HEK293 (cell line): ENCODE measurements around the gene PRMT7.

Experiments used
- CTCF ChIA-PET: fragments of 350-600 bp; formaldehyde crosslinking; extraction: SDS; loops from one replicate; lab custom pipeline; 2021; ENCODE audit warnings: antibody characterized with exemption; lab: Yijun Ruan, JAX
- POLR2A ChIA-PET: fragments of 300-600 bp; formaldehyde crosslinking; extraction: SDS; loops from one replicate; lab custom pipeline; 2020; ENCODE audit warnings: antibody characterized with exemption, inconsistent platforms; lab: Yijun Ruan, JAX
- H3K27ac ChIP-seq: fragments of 200-500 bp; sonication (Bioruptor generic); 2 replicates; pipeline ENCODE4 v1.5.1; 2014; ENCODE audit warnings: low read depth, low read length, control low read depth, inconsistent platforms; ENCODE audit errors: extremely low read depth
- H3K36me3 ChIP-seq, 2 experiments: fragments of 200-500 bp in 1 of 2; sonication (Bioruptor generic) in 1 of 2; 1 replicate in 1 of 2; 2 replicates in 1 of 2; pipeline ENCODE4 v1.5.1; 2014 to 2017; ENCODE audit warnings: inconsistent platforms in 2 of 2, low read length in 2 of 2; ENCODE audit not compliant: control insufficient read depth in 2 of 2, insufficient read depth in 1 of 2
- H3K4me1 ChIP-seq: fragments of 200-500 bp; sonication (Bioruptor generic); 2 replicates; pipeline ENCODE4 v1.5.1; 2014; ENCODE audit warnings: mild to moderate bottlenecking, low read length, inconsistent platforms; ENCODE audit not compliant: control insufficient read depth, insufficient read depth
- H3K4me3 ChIP-seq: 2 replicates; pipeline ENCODE4 v1.5.1; 2011; ENCODE audit warnings: low read depth, mild to moderate bottlenecking, control low read depth, low read length, moderate library complexity
- H3K9me3 ChIP-seq: fragments of 200-500 bp; sonication (Bioruptor generic); 2 replicates; pipeline ENCODE4 v1.5.1; 2014; ENCODE audit warnings: low read depth, low read length, inconsistent platforms; ENCODE audit not compliant: control insufficient read depth, insufficient read depth
- PATZ1 ChIP-seq: fragments of 450-650 bp; formaldehyde crosslinking; IDR thresholded peaks from 2 replicates; pipeline ENCODE4 v1.5.1; 2016; ENCODE audit warnings: missing biosample characterization, missing genetic modification characterization
- ZNF140 ChIP-seq: fragments of 450-650 bp; formaldehyde crosslinking; IDR thresholded peaks from 2 replicates; pipeline ENCODE4 v1.5.1; 2016; ENCODE audit warnings: missing biosample characterization, missing genetic modification characterization
- ZNF184 ChIP-seq: fragments of 450-650 bp; IDR thresholded peaks from 2 replicates; pipeline ENCODE4 v1.5.1; 2018; ENCODE audit warnings: missing biosample characterization, mild to moderate bottlenecking, missing genetic modification characterization
- ZNF211 ChIP-seq: fragments of 450-650 bp; formaldehyde crosslinking; IDR thresholded peaks from 2 replicates; pipeline ENCODE4 v1.5.1; 2016; ENCODE audit warnings: low read depth, missing biosample characterization, missing genetic modification characterization
- ZNF404 ChIP-seq: fragments of 450-650 bp; formaldehyde crosslinking; IDR thresholded peaks from 2 replicates; pipeline ENCODE4 v1.5.1; 2017; ENCODE audit warnings: missing biosample characterization, missing genetic modification characterization
- ZNF501 ChIP-seq: fragments of 450-650 bp; formaldehyde crosslinking; IDR thresholded peaks from 2 replicates; pipeline ENCODE4 v1.5.1; 2016; ENCODE audit warnings: missing biosample characterization, missing genetic modification characterization
- ZNF623 ChIP-seq: fragments of 450-650 bp; formaldehyde crosslinking; IDR thresholded peaks from 2 replicates; pipeline ENCODE4 v1.5.1; 2016; ENCODE audit warnings: missing biosample characterization, missing genetic modification characterization
- ZSCAN23 ChIP-seq: fragments of 450-650 bp; formaldehyde crosslinking; IDR thresholded peaks from 2 replicates; pipeline ENCODE4 v1.5.1; 2016; ENCODE audit warnings: missing biosample characterization, missing genetic modification characterization
- TF ChIP-seq, protein P1 (sequence below): fragments of 450-650 bp; formaldehyde crosslinking; IDR thresholded peaks from 2 replicates; pipeline ENCODE4 v1.5.1; 2016; ENCODE audit warnings: missing biosample characterization, missing genetic modification characterization
- TF ChIP-seq, protein P2 (sequence below): fragments of 450-650 bp; formaldehyde crosslinking; IDR thresholded peaks from 2 replicates; pipeline ENCODE4 v1.5.1; 2017; ENCODE audit warnings: missing biosample characterization, missing genetic modification characterization
- TF ChIP-seq, protein P3 (sequence below): fragments of 450-650 bp; formaldehyde crosslinking; IDR thresholded peaks from 2 replicates; pipeline ENCODE4 v1.5.1; 2017; ENCODE audit warnings: missing biosample characterization, missing genetic modification characterization
- TF ChIP-seq, protein P4 (sequence below): fragments of 450-650 bp; formaldehyde crosslinking; IDR thresholded peaks from 2 replicates; pipeline ENCODE4 v1.5.1; 2016; ENCODE audit warnings: missing biosample characterization, missing genetic modification characterization, borderline replicate concordance

PRMT7 gene

GRCh38 chr16:68274441-68274840, 36.4 kb upstream of the PRMT7 start:
- Histone ChIP-seq H3K27ac (no peak overlapping the region), H3K4me1 (no peaks in the 10 kb centered on the region; the same call in 1 of the 2 replicates), H3K9me3 (no peaks in the 10 kb centered on the region), H3K36me3 (peaks cover 9 to 34% of the 10 kb centered on the region in 2 experiments; a peak in 2 of 3 replicates), H3K4me3 (no peak overlapping the region)
- ChIA-PET CTCF (interaction anchor here (0.8 to 1.1 kb wide), 3 partner anchors 10 to 54 kb away, joined by 3 to 5 read pairs (median 5); partner anchors contain the start of gene SLC7A6), POLR2A (interaction anchor here (0.5 to 0.7 kb wide), 2 partner anchors 8 to 35 kb away, joined by 3 to 4 read pairs; no protein-coding TSS in a partner anchor)
- TF ChIP-seq, protein P1, sequence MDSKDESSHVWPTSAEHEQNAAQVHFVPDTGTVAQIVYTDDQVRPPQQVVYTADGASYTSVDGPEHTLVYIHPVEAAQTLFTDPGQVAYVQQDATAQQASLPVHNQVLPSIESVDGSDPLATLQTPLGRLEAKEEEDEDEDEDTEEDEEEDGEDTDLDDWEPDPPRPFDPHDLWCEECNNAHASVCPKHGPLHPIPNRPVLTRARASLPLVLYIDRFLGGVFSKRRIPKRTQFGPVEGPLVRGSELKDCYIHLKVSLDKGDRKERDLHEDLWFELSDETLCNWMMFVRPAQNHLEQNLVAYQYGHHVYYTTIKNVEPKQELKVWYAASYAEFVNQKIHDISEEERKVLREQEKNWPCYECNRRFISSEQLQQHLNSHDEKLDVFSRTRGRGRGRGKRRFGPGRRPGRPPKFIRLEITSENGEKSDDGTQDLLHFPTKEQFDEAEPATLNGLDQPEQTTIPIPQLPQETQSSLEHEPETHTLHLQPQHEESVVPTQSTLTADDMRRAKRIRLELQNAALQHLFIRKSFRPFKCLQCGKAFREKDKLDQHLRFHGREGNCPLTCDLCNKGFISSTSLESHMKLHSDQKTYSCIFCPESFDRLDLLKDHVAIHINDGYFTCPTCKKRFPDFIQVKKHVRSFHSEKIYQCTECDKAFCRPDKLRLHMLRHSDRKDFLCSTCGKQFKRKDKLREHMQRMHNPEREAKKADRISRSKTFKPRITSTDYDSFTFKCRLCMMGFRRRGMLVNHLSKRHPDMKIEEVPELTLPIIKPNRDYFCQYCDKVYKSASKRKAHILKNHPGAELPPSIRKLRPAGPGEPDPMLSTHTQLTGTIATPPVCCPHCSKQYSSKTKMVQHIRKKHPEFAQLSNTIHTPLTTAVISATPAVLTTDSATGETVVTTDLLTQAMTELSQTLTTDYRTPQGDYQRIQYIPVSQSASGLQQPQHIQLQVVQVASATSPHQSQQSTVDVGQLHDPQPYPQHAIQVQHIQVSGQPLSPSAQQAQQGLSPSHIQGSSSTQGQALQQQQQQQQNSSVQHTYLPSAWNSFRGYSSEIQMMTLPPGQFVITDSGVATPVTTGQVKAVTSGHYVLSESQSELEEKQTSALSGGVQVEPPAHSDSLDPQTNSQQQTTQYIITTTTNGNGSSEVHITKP (tag by site-specific recombination) = no peak
- no peak for TF ChIP-seq PATZ1 (tag by site-specific recombination)
- TF ChIP-seq ZNF184 = no peak
- TF ChIP-seq, protein P2, sequence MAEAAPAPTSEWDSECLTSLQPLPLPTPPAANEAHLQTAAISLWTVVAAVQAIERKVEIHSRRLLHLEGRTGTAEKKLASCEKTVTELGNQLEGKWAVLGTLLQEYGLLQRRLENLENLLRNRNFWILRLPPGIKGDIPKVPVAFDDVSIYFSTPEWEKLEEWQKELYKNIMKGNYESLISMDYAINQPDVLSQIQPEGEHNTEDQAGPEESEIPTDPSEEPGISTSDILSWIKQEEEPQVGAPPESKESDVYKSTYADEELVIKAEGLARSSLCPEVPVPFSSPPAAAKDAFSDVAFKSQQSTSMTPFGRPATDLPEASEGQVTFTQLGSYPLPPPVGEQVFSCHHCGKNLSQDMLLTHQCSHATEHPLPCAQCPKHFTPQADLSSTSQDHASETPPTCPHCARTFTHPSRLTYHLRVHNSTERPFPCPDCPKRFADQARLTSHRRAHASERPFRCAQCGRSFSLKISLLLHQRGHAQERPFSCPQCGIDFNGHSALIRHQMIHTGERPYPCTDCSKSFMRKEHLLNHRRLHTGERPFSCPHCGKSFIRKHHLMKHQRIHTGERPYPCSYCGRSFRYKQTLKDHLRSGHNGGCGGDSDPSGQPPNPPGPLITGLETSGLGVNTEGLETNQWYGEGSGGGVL (tag by site-specific recombination) = no peak
- TF ChIP-seq, protein P3, sequence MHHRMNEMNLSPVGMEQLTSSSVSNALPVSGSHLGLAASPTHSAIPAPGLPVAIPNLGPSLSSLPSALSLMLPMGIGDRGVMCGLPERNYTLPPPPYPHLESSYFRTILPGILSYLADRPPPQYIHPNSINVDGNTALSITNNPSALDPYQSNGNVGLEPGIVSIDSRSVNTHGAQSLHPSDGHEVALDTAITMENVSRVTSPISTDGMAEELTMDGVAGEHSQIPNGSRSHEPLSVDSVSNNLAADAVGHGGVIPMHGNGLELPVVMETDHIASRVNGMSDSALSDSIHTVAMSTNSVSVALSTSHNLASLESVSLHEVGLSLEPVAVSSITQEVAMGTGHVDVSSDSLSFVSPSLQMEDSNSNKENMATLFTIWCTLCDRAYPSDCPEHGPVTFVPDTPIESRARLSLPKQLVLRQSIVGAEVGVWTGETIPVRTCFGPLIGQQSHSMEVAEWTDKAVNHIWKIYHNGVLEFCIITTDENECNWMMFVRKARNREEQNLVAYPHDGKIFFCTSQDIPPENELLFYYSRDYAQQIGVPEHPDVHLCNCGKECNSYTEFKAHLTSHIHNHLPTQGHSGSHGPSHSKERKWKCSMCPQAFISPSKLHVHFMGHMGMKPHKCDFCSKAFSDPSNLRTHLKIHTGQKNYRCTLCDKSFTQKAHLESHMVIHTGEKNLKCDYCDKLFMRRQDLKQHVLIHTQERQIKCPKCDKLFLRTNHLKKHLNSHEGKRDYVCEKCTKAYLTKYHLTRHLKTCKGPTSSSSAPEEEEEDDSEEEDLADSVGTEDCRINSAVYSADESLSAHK = no peak
- TF ChIP-seq ZNF501 (tag by site-specific recombination) = no peak
- no peak for TF ChIP-seq ZSCAN23 (tag by site-specific recombination)
- no peak for TF ChIP-seq ZNF211 (tag by site-specific recombination)
- no peak for TF ChIP-seq ZNF623 (tag by site-specific recombination)
- TF ChIP-seq, protein P4, sequence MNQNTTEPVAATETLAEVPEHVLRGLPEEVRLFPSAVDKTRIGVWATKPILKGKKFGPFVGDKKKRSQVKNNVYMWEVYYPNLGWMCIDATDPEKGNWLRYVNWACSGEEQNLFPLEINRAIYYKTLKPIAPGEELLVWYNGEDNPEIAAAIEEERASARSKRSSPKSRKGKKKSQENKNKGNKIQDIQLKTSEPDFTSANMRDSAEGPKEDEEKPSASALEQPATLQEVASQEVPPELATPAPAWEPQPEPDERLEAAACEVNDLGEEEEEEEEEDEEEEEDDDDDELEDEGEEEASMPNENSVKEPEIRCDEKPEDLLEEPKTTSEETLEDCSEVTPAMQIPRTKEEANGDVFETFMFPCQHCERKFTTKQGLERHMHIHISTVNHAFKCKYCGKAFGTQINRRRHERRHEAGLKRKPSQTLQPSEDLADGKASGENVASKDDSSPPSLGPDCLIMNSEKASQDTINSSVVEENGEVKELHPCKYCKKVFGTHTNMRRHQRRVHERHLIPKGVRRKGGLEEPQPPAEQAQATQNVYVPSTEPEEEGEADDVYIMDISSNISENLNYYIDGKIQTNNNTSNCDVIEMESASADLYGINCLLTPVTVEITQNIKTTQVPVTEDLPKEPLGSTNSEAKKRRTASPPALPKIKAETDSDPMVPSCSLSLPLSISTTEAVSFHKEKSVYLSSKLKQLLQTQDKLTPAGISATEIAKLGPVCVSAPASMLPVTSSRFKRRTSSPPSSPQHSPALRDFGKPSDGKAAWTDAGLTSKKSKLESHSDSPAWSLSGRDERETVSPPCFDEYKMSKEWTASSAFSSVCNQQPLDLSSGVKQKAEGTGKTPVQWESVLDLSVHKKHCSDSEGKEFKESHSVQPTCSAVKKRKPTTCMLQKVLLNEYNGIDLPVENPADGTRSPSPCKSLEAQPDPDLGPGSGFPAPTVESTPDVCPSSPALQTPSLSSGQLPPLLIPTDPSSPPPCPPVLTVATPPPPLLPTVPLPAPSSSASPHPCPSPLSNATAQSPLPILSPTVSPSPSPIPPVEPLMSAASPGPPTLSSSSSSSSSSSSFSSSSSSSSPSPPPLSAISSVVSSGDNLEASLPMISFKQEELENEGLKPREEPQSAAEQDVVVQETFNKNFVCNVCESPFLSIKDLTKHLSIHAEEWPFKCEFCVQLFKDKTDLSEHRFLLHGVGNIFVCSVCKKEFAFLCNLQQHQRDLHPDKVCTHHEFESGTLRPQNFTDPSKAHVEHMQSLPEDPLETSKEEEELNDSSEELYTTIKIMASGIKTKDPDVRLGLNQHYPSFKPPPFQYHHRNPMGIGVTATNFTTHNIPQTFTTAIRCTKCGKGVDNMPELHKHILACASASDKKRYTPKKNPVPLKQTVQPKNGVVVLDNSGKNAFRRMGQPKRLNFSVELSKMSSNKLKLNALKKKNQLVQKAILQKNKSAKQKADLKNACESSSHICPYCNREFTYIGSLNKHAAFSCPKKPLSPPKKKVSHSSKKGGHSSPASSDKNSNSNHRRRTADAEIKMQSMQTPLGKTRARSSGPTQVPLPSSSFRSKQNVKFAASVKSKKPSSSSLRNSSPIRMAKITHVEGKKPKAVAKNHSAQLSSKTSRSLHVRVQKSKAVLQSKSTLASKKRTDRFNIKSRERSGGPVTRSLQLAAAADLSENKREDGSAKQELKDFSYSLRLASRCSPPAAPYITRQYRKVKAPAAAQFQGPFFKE (tag by site-specific recombination) = no peak
- TF ChIP-seq ZNF140 (tag by site-specific recombination) = no peak
- no peak for TF ChIP-seq ZNF404 (tag by site-specific recombination)
